ENCODE data around the gene JUN. TPM values are rescaled to one million over a fixed set of nuclear protein-coding genes. Genes with fewer than 3 reads are reported as not detected.

JUN gene
- total RNA-seq, 1 experiment from 2014 or later: 71.5 TPM

- no TSS peak for BruUV-seq (replicated peaks)
- ChIA-PET CTCF (interaction anchor here (0.9 to 1.8 kb wide), 3 partner anchors 24 to 595 kb away, joined by 3 to 10 read pairs (median 3); no protein-coding TSS in a partner anchor), POLR2A (interaction anchor here (0.9 kb wide), 1 partner anchor 21 kb away, joined by 3 read pairs; no protein-coding TSS in a partner anchor)
- H3K4me3 Mint-ChIP-seq (ENCODE audit: unreplicated experiment): no peak overlapping the region
- H3K9me3 Mint-ChIP-seq (ENCODE audit: unreplicated experiment): no peaks in the 10 kb centered on the region
- no peak for TF ChIP-seq CTCF (IDR thresholded peaks at IDR 0.05; ENCODE audit: unreplicated experiment)
- no peaks in the 10 kb centered on the region for H3K27me3 Mint-ChIP-seq (ENCODE audit: insufficient read depth, unreplicated experiment)
- intact Hi-C loops (cut with micrococcal nuclease): loop anchor here (10.0 kb wide), 1 partner anchor 1200 kb away; no protein-coding TSS in a partner anchor
- no peak for DNase-seq (ENCODE audit: unreplicated experiment)
- peaks cover 14% of the 10 kb centered on the region for H3K4me1 Mint-ChIP-seq (ENCODE audit: insufficient read depth, unreplicated experiment)
- no peak overlapping the region for H3K27ac Mint-ChIP-seq (ENCODE audit: low read depth, unreplicated experiment)
- peaks cover 6% of the 10 kb centered on the region for H3K36me3 Mint-ChIP-seq (ENCODE audit: insufficient read depth, unreplicated experiment)
Measured at GRCh38 chr1:58745117-58745516, 38.7 kb downstream of the JUN start.

GRCh38 chr1:58741678-58742553 lies 41.9 kb downstream of the JUN start:
- H3K27me3 Mint-ChIP-seq (ENCODE audit: insufficient read depth, unreplicated experiment): no peaks in the 10 kb centered on the region
- no TSS peak for BruUV-seq (replicated peaks)
- H3K4me3 Mint-ChIP-seq (ENCODE audit: unreplicated experiment): no peak overlapping the region
- peaks cover 20% of the 10 kb centered on the region for H3K4me1 Mint-ChIP-seq (ENCODE audit: insufficient read depth, unreplicated experiment)
- DNase-seq (ENCODE audit: unreplicated experiment): no peak
- H3K9me3 Mint-ChIP-seq (ENCODE audit: unreplicated experiment): no peaks in the 10 kb centered on the region
- CTCF ChIA-PET: interaction anchor here (0.6 to 2.4 kb wide), 19 partner anchors 10 to 1209 kb away, joined by 3 to 33 read pairs (median 4); no protein-coding TSS in a partner anchor
- intact Hi-C loops (cut with micrococcal nuclease): loop anchor here (2.0 to 10.0 kb wide), 2 partner anchors 1017 to 1203 kb away; no protein-coding TSS in a partner anchor
- no peak for TF ChIP-seq CTCF (IDR thresholded peaks at IDR 0.05; ENCODE audit: unreplicated experiment)
- H3K27ac Mint-ChIP-seq (ENCODE audit: low read depth, unreplicated experiment): no peak overlapping the region
- peaks cover 6% of the 10 kb centered on the region for H3K36me3 Mint-ChIP-seq (ENCODE audit: insufficient read depth, unreplicated experiment)
- POLR2A ChIA-PET: interaction anchor here (0.7 to 0.8 kb wide), 2 partner anchors 39 to 158 kb away, joined by 3 to 6 read pairs; no protein-coding TSS in a partner anchor

- H3K4me1 Mint-ChIP-seq (ENCODE audit: insufficient read depth, unreplicated experiment): peaks cover 6% of the 10 kb centered on the region
- POLR2A ChIA-PET: interaction anchor here (1.1 to 1.8 kb wide), 3 partner anchors 28 to 44 kb away, joined by 3 to 5 read pairs (median 4); partner anchors contain the start of gene JUN
- TF ChIP-seq CTCF (IDR thresholded peaks at IDR 0.05; ENCODE audit: unreplicated experiment): peak; percentile 54
- intact Hi-C loops (cut with micrococcal nuclease): loop anchor here (1.0 to 10.0 kb wide), 6 partner anchors 29 to 1205 kb away; partner anchors contain the start of gene JUN
- H3K27me3 Mint-ChIP-seq (ENCODE audit: insufficient read depth, unreplicated experiment): no peaks in the 10 kb centered on the region
- peak; percentile 69 for DNase-seq (ENCODE audit: unreplicated experiment)
- no TSS peak for BruUV-seq (replicated peaks)
- peaks cover 6% of the 10 kb centered on the region for H3K36me3 Mint-ChIP-seq (ENCODE audit: insufficient read depth, unreplicated experiment)
- H3K4me3 Mint-ChIP-seq (ENCODE audit: unreplicated experiment): no peak overlapping the region
- H3K27ac Mint-ChIP-seq (ENCODE audit: low read depth, unreplicated experiment): no peak overlapping the region
- CTCF ChIA-PET: interaction anchor here (0.6 to 2.4 kb wide), 24 partner anchors 12 to 1207 kb away, joined by 3 to 33 read pairs (median 4); no protein-coding TSS in a partner anchor
- no peaks in the 10 kb centered on the region for H3K9me3 Mint-ChIP-seq (ENCODE audit: unreplicated experiment)
Measured at GRCh38 chr1:58739856-58740466, 43.9 kb downstream of the JUN start.
